ENCODE data around the gene ITGAL.

ITGAL gene

DNA sequence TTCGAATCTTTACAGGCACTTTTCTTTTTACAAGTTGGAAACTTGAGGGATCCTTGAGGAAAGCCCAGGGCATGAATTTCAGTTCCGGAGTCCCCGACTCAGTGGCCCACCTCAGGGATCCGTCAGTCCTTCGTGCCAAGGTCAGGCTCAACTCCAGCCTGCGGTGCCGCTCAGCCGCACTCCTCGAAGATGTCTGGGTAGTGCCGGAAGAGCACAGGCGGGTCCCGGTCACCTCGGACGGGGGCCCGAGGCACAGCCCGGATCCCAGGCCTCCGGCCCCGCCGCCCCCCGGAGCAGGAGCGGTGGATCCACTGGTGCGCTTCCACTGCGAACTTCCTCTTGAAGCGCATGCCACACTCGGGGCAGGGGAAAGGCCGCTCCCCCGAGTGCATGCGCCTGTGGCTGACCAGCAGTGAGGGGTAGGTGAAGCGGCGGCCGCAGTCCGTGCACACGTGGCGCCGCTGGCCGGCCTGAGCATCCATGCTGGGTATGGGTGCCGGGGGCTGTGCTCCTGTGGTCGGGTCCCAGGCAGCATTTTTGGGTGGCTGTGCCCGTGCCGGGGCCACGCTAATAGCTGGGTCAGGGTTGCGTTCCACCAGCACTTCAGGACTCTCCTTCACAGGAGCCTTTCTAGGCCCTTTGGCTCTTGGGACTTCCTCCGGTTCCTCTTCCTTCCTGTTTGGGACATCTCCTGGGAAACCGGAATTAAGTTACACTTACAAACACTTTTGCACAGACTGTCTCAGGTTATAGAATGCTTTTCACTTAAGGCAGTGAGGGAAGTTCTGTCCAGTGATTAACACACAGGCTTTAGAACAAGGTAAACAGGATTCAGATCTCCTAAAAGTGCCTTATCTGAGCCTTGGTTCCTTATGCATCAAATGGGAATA is 97.4 kb downstream of the ITGAL start:
- DNase-seq, result no peak

GRCh38 chr16:30570636-30571444 is 98.3 kb downstream of the ITGAL start:
- no peak for DNase-seq

DNA sequence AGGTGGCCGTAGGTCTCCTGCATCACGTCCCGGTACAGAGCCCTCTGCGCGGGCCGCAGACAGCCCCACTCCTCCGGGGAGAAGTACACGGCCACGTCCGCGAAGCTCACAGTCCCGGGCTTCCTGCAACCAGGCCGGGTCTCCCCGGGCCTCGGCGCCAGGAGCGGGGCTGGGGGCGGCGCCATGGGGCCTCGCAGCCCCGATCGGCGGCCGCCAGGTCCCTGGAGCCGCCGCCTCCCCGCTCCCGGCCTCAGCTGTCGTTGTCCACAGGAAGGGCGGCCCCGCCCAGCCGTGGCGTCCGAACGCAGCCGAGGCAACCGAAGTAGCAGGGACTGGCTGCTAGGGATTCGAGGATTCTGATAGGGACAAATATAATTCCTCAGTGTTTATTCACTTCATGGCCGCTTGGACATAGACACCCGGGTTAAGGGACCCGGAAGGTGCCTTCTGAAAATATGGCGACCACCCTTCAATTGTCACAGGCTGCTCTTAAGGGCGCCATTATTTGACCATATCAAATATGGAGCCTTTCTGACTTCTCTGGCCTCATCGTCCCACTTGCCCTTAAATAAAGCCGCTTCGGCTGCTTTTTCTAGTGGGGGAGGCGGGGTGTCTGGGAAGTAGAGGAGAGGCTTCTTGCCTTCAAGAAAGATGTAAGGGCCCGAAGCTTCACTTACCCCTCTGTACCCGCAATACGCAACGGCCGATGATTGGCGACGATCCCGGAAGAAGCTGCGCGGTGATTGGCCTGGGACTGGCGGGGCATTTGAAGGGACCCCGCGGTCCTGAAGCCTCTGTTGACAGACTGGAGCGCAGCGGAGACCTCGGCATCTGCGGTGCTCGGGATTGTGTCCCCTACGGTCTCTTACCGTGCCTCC is 99.1 kb downstream of the ITGAL start, which contains the start of gene ZNF688:
Gene ZNF688, minus strand, starts transcription at position 270 of the 878 bp plus-strand sequence. Its CDS starts 85 bp downstream, at position 185.
- peak; percentile 90 for DNase-seq

Measured in stimulated activated CD4-positive, alpha-beta T cell treated with anti-CD3 and anti-CD28 coated beads, Interleukin-4, amount 100 ng/mL, for 1 hour (primary cell).